Hepatocyte (in vitro differentiated cells): ENCODE measurements around the gene KRTAP25-1.

Experiments
- CTCF ChIP-seq: fragments of 200-600 bp; sonication (generic); IDR thresholded peaks from 2 replicates; pipeline ENCODE4 v1.5.1; 2016; ENCODE audit warnings: antibody characterized with exemption, mild to moderate bottlenecking; ENCODE audit not compliant: poor library complexity
- EZH2 ChIP-seq: fragments of 200-600 bp; sonication (generic); IDR thresholded peaks from 2 replicates; pipeline ENCODE4 v1.6.1; 2016; ENCODE audit warnings: antibody characterized with exemption, mild to moderate bottlenecking, borderline replicate concordance
- EZH2phosphoT487 ChIP-seq: fragments of 200-600 bp; sonication (generic); IDR thresholded peaks from one replicate; pipeline ENCODE4 v1.6.1; 2018; ENCODE audit warnings: antibody characterized with exemption, mild to moderate bottlenecking, low read depth, moderate library complexity; ENCODE audit not compliant: unreplicated experiment, severe bottlenecking

DNA sequence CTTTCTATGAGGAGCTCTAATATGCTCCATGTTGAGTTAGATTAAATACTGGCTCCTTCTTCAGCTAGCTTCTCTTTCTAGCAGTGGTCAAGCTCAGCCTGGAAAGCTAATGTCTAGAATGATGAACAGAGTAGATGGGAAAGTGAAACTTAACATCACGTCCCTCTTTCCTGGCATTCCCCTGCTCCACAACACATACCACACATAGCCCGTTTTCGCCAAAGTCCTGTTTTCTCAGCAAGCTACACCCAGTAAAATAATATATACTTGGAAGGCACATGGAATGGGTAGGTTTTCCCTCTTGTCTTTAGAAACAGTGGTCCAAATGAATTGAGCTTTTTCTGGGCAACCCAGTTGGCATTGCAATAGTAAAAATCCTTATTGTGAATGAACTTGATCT, 44.4 kb upstream of the KRTAP25-1 start:
- TF ChIP-seq CTCF (no peak), EZH2phosphoT487 (no peak), EZH2 (no peak)
